SKM-1 treated with dmso at 0.1 percent for 144 hours (cell line): ENCODE results near the gene BCL11B.
"Not testable (repeated sequence)": the region's sequence is repeated elsewhere in the genome, so short reads cannot be mapped to it uniquely, and the experiment has no call there.

Source experiments
- DNase-seq: peaks from one replicate; lab custom pipeline; 2025; ENCODE audit not compliant: unreplicated experiment; lab: John Stamatoyannopoulos, UW

BCL11B gene

GRCh38 chr14:99242238-99242637 is 29.8 kb downstream of the BCL11B start:
- DNase-seq, result no peak

DNA sequence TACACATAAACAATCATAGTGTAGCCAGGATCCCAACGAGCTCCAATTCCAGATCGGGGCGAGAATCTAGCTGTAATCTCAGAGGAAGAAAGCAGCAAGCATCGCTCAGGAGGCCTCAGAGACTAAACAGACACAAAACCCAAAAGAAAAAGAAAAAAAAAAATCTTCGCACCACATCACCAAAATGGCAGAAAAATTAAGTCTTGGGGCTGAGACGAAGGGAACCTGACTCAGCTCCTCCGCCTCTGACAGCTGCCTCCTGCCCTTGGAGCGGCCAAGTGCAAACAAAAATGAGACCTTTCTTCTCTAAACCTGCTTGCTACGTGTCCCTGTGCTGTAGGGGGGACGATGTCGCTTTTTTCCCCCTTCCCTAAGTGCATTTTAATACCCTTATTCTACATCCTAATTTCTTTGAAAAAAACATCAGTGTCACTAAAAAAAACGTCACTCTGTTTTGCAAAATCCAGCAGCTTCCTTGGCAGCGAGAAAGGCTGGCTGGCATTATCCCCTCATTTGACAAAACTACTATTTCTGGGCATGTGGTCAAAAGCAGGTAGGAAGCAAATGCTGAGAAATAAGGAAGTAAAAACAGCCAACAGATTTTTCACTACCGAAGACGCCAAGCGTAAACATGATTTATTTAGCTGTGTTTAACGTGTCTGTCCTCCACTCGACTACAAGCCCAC is 30.5 kb downstream of the BCL11B start:
- DNase-seq, result no peak

DNA sequence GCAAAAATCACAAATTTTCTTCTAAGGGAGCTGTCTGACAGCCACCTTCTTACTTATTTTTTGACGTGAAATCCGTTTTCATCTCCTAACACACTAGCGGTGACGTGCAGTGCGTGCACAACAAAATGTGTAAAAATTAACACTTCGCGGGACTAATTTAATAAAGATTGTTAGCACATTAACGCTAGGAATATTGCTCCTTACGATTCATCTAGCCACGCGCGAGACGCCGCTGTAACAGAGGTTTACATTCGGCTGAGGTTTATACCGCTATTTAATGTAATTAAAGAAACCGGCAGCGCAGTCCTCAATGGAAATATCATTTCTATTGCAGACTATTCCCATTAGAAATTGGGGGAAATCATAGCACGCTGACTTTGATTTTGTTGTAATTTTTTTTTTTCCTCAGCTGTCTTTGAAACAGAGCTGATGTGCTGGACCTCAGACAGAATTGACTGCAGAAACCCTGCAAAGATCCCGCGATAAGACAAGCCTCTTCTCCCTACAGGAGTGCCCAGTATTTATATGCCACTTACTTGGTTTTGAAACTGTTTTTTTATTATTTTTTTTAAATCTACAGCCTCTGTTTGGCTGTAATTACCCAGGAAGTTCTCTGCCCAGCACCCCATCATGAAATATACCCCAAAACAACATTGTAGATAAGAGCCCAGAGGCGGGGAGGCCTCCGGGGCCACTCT is 31.2 kb downstream of the BCL11B start:
- DNase-seq, result no peak

DNA sequence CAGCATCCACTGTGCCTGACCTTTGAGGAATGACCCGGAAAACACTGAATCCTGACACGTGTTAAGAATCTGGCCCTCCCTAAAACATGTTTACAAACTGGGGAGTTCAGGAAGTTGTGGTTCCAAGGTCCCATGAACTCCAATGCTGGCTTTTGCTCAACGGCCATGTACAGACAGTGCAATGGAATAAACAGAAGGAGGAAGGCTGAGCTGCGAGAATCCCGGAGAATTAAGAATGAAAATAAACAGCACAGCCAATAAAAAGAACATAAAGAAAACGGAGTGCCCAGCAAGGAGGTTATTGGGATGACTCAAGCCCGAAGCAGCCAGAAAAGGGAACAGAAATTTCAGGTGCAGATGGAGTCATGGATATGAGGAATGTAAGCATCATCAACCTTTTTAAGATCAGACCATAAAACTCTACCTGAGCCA is 32.3 kb downstream of the BCL11B start:
- no peak for DNase-seq

- no peak for DNase-seq
Observed at GRCh38 chr14:99238216-99238615, 33.8 kb downstream of the BCL11B start.

DNA sequence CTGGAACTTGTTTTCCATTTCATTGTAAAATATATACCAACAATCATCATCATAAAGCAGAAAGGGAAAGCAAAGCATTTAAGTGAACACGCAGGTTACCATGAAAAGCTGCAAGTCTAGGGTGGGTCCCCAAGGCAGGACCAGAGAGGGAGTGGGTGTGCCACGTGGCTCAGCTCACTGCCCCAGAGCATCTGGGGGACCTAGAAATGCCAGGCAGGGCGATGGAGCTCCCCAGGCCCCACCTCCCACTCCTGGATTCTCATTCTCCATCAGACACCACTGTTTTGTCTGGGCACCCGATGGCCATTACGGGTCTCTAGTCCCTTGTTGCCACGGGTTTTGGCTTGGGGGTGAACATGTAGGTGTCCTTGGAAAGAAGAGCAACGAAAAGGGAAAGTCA is 34.7 kb downstream of the BCL11B start:
- no peak for DNase-seq

DNA sequence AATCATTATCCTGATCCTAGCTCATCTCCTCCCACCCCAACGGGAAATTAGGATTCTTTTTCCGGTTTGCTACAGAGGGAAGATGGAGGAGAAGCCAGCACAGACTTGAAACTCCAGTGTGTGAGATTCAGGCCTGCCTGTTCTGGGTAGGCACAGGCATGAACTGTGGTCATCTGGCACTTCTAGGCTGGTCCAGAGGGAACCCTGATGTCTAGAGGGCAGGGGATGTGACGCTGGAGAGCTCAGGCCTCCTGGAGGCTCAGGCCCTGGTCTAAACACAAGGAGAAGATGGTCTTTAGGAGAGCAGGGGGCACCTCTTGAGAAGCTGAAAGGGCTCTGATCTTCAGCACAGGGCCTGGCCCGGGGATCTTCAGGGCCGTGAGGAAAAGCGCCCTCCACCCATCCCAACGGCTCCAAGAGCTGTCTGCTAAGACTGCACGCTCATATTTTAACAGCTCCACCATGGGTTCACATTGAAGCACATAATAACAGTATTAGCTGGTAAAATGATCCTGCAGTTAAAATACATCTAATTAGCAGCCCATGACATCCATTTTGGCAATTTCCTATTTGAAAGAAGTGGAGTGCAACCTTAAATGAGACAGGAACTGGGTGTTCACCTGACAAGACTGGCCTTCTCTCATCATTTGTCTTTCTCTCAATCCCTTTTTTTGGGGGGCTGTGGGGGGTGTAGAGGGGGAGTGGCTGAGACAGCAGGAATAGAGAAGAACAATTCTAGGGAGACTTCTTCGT is 35.4 kb downstream of the BCL11B start:
- no peak for DNase-seq

- DNase-seq, result no peak
Observed at GRCh38 chr14:99235582-99236320, 36.2 kb downstream of the BCL11B start.

- no peak for DNase-seq
Observed at GRCh38 chr14:99234961-99235571, 36.9 kb downstream of the BCL11B start.

DNA sequence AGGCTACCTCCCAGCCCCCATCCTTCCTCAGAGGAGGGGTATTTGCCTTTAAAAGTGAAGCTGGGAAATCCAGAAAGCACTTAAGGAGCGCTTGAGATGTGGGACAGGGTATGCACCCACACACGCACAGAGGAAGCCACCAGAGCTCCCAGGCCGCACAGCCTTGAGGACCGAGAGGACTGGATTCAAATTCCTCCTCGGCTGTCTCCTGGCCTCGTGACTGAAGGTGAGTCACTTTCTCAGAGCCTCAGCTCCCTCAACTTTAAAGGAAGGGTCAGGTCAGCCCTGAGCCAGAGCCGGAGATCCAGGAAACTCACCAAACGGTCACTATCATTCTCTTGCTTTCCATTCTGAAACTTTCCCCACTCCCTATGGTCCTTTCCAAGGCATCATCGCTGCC is 37.6 kb downstream of the BCL11B start:
- no peak for DNase-seq

GRCh38 chr14:99233222-99234035 is 38.6 kb downstream of the BCL11B start:
- no peak for DNase-seq

GRCh38 chr14:99232714-99233214 is 39.2 kb downstream of the BCL11B start:
- no peak for DNase-seq

- no peak for DNase-seq
Observed at GRCh38 chr14:99231850-99232713, 39.9 kb downstream of the BCL11B start.

DNA sequence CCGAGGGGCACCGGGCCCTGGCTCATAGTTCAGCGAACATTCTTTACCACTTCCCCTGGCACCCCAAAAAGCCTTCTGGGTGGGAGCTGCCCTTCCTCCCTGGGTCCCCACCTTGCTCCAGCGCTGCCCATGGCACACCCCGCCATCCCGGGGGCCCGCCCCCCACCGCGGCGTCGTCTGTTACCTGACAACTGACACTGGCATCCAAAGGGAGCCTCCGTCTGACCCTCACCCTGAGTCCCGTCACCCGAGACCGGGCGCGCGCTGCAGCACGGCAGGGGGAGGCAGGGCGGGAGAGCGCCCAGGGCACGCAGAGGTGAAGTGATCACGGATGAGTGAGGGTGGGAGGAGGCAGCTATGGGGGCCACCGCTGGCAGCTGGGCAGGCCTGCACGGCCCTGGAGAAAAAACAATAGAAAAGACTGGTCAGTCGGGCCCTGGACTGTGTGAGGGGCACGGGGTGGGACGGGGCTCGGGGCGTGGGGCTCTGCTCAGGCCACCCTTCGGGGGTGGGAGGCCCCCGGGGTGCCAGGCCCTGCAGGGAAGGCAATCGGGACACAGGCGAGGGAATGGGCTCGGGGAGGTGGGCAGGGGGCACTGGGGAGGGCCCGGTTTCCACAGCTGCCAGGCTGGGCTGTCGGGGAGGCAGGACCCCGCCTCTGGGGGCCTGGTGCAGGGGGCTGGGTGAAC is 40.7 kb downstream of the BCL11B start:
- no peak for DNase-seq

GRCh38 chr14:99230208-99231151 is 41.5 kb downstream of the BCL11B start:
- no peak for DNase-seq

- no peak for DNase-seq
Observed at GRCh38 chr14:99229654-99230207, 42.3 kb downstream of the BCL11B start.

DNA sequence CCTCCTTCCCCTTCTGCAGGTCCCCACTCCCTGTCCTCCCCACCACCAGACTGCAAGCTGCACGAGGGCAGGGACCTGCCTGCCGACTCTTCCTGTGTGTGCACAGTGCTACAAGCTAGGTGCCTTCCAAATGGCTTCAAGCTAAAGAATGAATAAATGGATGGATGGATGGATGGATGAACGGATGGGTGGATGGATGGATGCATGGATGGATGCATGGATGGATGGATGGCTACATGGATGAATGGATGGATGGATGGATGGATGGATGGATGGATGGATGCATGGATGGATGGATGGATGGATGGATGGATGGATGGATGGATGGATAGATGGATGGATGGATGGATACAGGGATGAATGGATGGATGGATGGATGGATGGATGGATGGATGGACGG is 43.2 kb downstream of the BCL11B start:
- not testable (repeated sequence) for DNase-seq
